HG02623 (cell line): ENCODE data around the gene PTPN11.
"Not testable (repeated sequence)": the region's sequence is repeated elsewhere in the genome, so short reads cannot be mapped to it uniquely, and the experiment has no call there.

Experiments
- ATAC-seq: cut with Tn5 transposase; IDR thresholded peaks from one replicate; pipeline ENCODE4 v1.9.1; 2021; ENCODE audit warnings: moderate library complexity; ENCODE audit not compliant: unreplicated experiment

The PTPN11 gene

GRCh38 chr12:112418608-112419296 lies at the start of gene PTPN11:
PTPN11 (plus strand) TSS chr12:112418947; CDS start chr12:112419112, 165 bp downstream.
- ATAC-seq = peak; percentile 77

DNA sequence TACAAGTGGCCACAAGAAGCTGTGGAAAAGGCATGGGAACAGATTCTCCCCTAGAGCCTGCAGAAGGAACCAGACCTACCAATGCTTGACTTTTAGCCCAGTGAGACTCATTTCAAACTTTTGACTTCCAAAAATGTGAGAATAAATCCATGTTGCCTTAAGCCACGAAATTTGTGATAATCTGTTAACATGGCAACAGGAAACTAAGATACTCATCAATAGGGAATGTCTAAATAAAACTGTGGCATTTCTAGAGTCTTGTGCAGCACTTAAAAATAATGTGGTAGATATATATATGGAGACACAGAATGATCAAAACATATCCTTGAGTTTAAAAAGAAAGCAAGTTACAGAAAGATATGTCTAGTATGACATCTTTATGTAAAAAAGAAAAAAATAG lies 48.5 kb upstream of the PTPN11 start:
- no peak for ATAC-seq

- no peak for ATAC-seq
Observed at GRCh38 chr12:112370868-112371510, 47.8 kb upstream of the PTPN11 start.

DNA sequence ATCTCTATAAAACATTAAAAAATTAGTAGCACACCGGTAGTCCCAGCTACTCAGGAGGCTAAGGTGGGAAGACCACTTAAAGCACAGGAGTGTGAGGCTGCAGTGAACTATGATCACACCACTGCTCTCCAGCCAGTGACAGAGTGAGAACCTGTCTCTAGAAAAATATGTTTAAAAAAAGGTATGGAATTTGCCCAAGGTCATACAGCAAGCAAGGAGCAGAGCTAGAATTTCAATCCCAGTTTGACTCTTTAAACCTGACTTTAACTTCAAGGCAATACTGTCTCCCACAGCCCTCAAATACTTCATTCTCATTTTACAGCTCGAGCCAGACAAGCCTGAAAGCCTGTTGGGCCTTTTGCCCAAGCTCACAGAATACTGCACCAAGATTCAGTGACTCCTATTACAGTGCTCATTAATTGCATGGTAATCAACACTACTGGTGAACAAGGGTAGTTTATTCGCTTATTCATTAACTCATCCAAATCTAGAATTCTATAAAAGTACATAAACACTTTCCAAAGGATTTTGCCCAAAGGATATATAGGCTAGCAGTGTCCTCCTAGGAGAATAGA lies 44.5 kb upstream of the PTPN11 start:
- no peak for ATAC-seq

DNA sequence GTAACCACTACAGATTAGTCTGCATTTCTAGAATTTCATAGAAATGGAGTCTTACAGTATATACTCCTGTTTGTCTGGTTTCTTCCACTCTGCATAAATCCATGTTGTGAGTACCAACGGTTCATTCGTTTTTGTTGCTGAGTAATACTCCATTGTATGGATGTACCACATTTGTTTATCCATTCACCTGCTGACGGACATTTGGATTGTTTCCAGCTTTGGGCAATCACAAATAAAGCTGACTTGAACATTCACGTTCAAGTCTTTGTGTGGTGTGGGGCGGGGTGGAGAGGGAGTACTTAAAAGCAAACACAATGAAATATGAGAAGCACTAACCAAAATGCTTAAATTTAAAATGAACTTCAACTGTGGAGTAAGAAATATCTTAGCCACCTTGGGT lies 43.6 kb upstream of the PTPN11 start:
- no peak for ATAC-seq

DNA sequence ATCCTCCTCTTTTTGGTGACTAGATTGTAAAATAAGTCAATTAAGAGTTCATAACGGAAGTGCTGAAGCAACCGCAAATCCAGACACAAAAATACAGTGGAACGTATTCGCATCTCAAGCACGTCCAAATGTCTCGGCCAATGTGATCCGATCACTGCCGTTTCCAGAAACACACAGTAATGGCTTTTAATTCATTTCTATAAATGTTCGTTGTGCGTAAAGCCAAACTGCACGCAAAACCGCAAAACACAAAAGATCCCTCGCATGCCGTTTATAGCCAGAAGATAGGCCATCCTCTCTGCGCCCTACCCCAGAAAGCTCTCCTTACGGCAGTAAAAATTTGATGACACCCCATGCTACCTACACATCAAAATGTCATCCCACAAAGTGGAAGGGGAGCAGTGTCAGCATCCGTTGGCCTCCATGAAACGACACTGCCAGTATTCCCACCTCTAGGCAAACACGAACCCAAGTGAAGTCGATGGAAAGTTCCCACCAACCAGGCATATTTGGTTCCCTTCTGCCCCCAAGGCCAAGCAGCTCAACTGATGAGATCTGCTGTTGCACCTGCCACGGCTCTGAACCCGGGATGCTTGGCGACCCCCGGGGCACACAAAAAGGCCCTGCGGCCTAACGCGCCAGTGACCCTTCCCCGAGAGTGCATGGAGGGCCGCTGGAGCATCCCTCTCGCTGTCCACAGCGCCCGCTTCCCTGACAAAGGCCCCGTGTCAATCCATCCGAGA lies 37.9 kb upstream of the PTPN11 start:
- ATAC-seq = no peak

- peak; percentile 35 for ATAC-seq
Observed at GRCh38 chr12:112381406-112381882, 37.3 kb upstream of the PTPN11 start.

DNA sequence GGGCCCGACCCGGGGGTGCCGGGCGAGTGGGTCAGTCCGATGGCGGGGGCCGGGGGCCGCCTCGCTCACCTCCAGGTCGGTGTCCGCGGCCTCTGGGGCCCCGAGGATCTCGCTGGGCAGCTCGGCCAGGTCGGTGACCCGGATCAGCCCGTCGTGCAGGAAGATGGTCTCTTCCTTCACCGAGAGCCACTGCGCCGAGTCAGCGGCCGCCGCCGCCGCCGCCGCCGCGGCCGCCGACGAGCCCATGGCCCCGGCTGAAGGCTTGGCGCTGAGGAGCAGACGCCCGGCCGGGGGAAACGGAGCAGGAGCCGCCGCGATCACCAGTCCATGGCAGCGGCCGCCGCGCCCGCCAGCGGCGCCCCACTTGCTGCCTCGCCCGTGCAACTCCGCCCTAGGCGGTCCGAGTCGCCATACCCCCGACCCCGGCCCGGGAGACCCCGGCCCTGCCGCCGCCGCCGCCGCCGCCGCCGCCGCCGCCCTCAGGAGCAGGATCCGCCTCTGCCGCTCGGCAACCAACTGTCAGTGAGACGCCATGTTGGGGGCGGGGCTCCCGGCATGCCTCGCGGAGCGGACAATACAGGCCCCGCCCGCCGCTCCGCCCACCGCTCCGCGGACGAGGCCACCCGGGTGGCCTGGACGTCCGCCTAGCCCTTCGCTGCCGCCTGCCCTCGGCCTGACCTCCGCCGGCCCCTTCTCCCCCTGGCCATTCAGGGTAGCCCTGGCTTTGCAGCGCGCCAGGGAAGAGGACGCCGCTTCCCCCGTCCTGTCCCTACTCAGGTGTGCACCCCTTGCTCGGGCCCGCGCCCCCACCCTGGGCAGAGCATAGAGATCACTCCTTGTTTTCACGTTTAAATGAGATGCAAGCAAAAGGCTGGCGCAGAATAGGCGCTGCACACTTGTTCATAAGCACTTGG lies 36.6 kb upstream of the PTPN11 start, which contains the start of gene HECTD4:
HECTD4 (minus strand) TSS at position 549 of the 914 bp plus-strand sequence; CDS start at position 246, 303 bp downstream.
- peak; percentile 86 for ATAC-seq

GRCh38 chr12:112382866-112383265 lies 35.9 kb upstream of the PTPN11 start:
- no peak for ATAC-seq

- no peak for ATAC-seq
Observed at GRCh38 chr12:112386726-112387125, 32.0 kb upstream of the PTPN11 start.

DNA sequence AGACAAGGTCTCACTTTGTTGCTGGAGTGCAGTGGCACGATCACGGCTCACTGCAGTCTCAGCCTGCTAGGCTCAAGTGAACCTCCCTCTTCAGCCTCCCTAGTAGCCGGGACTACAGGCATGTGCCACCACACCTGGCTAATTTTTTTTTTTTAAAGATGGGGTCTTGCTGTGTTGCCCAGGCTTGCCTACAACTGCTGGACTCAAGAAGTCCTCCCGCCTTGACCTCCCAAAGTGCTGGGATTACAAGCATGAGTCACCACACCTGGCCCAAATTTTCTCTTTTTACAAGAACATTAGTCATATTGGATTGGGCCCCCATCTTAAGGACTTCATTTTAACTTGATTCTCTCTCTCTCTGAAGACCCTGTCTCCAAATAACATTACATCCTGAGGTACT lies 29.5 kb upstream of the PTPN11 start:
- no peak for ATAC-seq

- not testable (repeated sequence) for ATAC-seq
Observed at GRCh38 chr12:112389922-112390654, 28.7 kb upstream of the PTPN11 start.

- no peak for ATAC-seq
Observed at GRCh38 chr12:112393328-112393727, 25.4 kb upstream of the PTPN11 start.

DNA sequence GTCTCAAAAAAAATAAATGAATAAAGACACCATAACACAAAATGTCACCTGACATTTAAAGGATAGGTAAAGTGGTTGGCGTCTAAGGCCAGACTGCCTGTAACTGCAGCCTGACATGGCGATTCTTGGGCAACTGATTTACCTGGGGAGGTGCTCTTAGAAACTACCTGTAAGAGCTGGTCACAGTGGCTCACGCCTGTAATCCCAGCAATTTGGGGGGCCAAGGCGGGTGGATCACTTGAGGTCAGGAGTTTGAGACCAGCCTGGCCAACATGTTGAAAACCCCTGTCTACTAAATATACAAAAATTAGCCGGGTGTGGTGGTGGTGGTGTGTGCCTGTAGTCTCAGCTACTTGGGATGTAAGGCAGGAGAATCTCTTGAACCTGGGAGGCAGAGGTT lies 17.7 kb upstream of the PTPN11 start:
- ATAC-seq = no peak

- ATAC-seq = no peak
Observed at GRCh38 chr12:112401903-112402498, 16.7 kb upstream of the PTPN11 start.

DNA sequence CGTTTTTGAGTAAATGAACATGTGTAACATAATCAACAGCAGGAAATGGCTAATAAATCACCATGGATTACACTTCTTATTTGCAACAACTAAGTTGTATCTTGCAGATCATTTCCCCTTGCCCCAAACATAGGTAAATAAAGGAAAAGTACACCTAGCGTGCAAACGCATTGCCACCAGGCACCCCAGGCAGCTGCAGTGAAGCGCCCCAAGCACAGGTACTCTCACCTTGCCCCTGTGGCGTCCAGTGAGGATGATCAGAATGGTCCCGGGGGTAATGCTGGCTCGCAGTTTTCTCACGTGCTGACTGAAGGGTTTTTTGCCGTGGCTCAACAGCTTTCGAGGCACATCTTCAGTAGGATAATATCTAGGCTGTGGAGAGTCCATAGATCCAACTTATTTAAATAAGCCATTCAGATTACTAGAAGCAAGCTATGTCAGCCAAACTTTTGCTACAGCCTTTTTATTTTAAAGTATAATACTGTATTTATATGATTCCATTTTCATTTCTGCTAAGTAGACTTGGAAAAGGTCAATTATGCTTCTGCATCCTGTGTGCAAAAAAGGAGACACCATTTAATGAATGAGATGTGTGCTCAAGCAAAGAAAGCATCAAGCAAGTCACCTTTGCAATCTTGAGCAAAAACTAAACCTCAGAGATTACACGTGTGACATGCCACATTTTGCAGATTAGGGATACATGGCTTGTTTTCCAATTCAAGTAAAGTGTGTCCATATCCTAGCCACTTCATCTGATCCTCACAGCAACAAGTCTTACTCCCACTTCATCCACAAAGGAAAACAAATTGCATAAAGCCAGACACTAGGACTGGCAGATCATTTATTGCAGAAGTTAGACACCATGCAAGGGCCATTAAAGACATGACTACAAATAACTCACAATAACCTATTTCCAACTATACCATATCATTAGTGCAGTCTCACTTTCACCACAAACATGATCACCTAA lies 11.9 kb upstream of the PTPN11 start:
- no peak for ATAC-seq

DNA sequence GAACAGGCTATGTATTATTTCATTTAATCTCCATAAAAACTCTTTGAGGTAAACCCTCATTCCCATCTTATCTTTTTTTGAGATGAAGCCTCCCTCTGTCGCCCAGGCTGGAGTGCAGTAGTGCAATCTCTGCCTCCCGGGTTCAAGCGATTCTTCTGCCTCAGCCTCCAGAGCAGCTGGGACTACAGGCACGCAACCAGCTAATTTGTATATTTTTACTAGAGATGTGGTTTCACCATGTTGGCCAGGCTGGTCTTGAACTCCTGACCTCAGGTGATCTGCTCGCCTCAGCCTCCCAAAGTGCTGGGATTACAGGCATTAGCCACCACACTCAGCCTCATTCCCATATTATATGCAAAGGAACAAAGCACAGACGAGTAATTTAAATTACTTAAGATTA lies 11.1 kb upstream of the PTPN11 start:
- not testable (repeated sequence) for ATAC-seq

GRCh38 chr12:112408621-112409020 lies 10.1 kb upstream of the PTPN11 start:
- no peak for ATAC-seq
